Measurements from ENCODE around the gene FGD4.

Gene FGD4

GRCh38 chr12:32533971-32534590, 134.7 kb downstream of the FGD4 start:
- FAIRE-seq (no peak), DNase-seq (ENCODE audit: insufficient read length, low spot score) (no peak)

GRCh38 chr12:32534698-32535097, 135.3 kb downstream of the FGD4 start:
- FAIRE-seq (no peak), DNase-seq (ENCODE audit: insufficient read length, low spot score) (no peak)
- TF ChIP-seq CTCF (IDR thresholded peaks at IDR 0.05; ENCODE audit: insufficient read depth, missing control alignments), result no peak

More at GRCh38 chr12:32533971-32534590, 134.7 kb downstream of the FGD4 start:
- no peak for TF ChIP-seq CTCF (IDR thresholded peaks at IDR 0.05; ENCODE audit: insufficient read depth, missing control alignments)

GRCh38 chr12:32535288-32535999, 136.1 kb downstream of the FGD4 start:
- no peak for TF ChIP-seq CTCF (IDR thresholded peaks at IDR 0.05; ENCODE audit: insufficient read depth, missing control alignments)
- FAIRE-seq (no peak), DNase-seq (ENCODE audit: insufficient read length, low spot score) (no peak)

- TF ChIP-seq CTCF (IDR thresholded peaks at IDR 0.05; ENCODE audit: insufficient read depth, missing control alignments), result no peak
- FAIRE-seq, result no peak
- no peak for DNase-seq (ENCODE audit: insufficient read length, low spot score)
Observed at GRCh38 chr12:32536000-32536345, 136.6 kb downstream of the FGD4 start.

GRCh38 chr12:32541754-32542374, 142.5 kb downstream of the FGD4 start:
- FAIRE-seq, result no peak
- no peak for TF ChIP-seq CTCF (IDR thresholded peaks at IDR 0.05; ENCODE audit: insufficient read depth, missing control alignments)
- no peak for DNase-seq (ENCODE audit: insufficient read length, low spot score)

- no peak for TF ChIP-seq CTCF (IDR thresholded peaks at IDR 0.05; ENCODE audit: insufficient read depth, missing control alignments)
- DNase-seq (ENCODE audit: insufficient read length, low spot score) (no peak), FAIRE-seq (no peak)
Observed at GRCh38 chr12:32542428-32543229, 143.3 kb downstream of the FGD4 start.
